ENCODE data around the gene AP4M1.

The AP4M1 gene

GRCh38 chr7:100101016-100101862 lies at the start of gene AP4M1, which contains the start of gene MCM7 (continued):
- 0 out of 2 replicates have a peak, but pooled peaks have one; percentile 7 for TF ChIP-seq ZIC2 (tag by site-specific recombination; IDR thresholded peaks at IDR 0.05)
- peak; percentile 88 for TF ChIP-seq ZBTB10 (tag by site-specific recombination; IDR thresholded peaks at IDR 0.05)
- no peak for TF ChIP-seq GLI4 (tag by site-specific recombination; IDR thresholded peaks at IDR 0.05)
- no peak for TF ChIP-seq OSR2 (tag by site-specific recombination; IDR thresholded peaks at IDR 0.05)
- peak; percentile 88; the same call in 1 of the 2 replicates for TF ChIP-seq BCL11A (tag by site-specific recombination; IDR thresholded peaks at IDR 0.05; ENCODE audit: low read depth)
- TF ChIP-seq ZXDB (tag by site-specific recombination; IDR thresholded peaks at IDR 0.05), result peak; percentile 43
- no peak for TF ChIP-seq ZNF514 (tag by site-specific recombination; IDR thresholded peaks at IDR 0.05)
- TF ChIP-seq ZBTB17 (tag by site-specific recombination; IDR thresholded peaks at IDR 0.05), result no peak
- TF ChIP-seq ZNF354C (tag by site-specific recombination; IDR thresholded peaks at IDR 0.05; ENCODE audit: borderline replicate concordance, low read depth), result no peak
- TF ChIP-seq HOXC10 (CRISPR knock-in tag; IDR thresholded peaks at IDR 0.05), result no peak
- 0 out of 2 replicates have a peak, but pooled peaks have one; percentile 12 for TF ChIP-seq PRDM2 (tag by site-specific recombination; IDR thresholded peaks at IDR 0.05; ENCODE audit: borderline replicate concordance)
- TF ChIP-seq ZEB2 (tag by site-specific recombination; IDR thresholded peaks at IDR 0.05), result peak; percentile 67
- TF ChIP-seq ZNF529 (tag by site-specific recombination; IDR thresholded peaks at IDR 0.05; ENCODE audit: insufficient replicate concordance), result no peak
- TF ChIP-seq ZNF132 (tag by site-specific recombination; IDR thresholded peaks at IDR 0.05; ENCODE audit: borderline replicate concordance), result no peak
- TF ChIP-seq ZNF239 (tag by site-specific recombination; IDR thresholded peaks at IDR 0.05), result 0 out of 2 replicates have a peak, but pooled peaks have one; percentile 42
- TF ChIP-seq ZNF561 (tag by site-specific recombination; IDR thresholded peaks at IDR 0.05; ENCODE audit: borderline replicate concordance), result no peak
- TF ChIP-seq ZNF704 (tag by site-specific recombination; IDR thresholded peaks at IDR 0.05), result no peak
- no peak for TF ChIP-seq ZNF510 (tag by site-specific recombination; IDR thresholded peaks at IDR 0.05; ENCODE audit: insufficient replicate concordance)
- no peak for TF ChIP-seq ZNF114 (tag by site-specific recombination; IDR thresholded peaks at IDR 0.05)
- no peak for TF ChIP-seq ZNF624 (tag by site-specific recombination; IDR thresholded peaks at IDR 0.05)
- no peak for TF ChIP-seq ZNF223 (tag by site-specific recombination; IDR thresholded peaks at IDR 0.05)
- TF ChIP-seq SP3 (tag by site-specific recombination; IDR thresholded peaks at IDR 0.05), result peak; percentile 62
- 0 out of 2 replicates have a peak, but pooled peaks have one; percentile 57 for TF ChIP-seq KLF17 (tag by site-specific recombination; IDR thresholded peaks at IDR 0.05)
- peak; percentile 30 for TF ChIP-seq SP7 (tag by site-specific recombination; IDR thresholded peaks at IDR 0.05)
- no peak for TF ChIP-seq ZNF473 (tag by site-specific recombination; IDR thresholded peaks at IDR 0.05)
